Astrocyte of the spinal cord (primary cell): ENCODE data around the gene COX10.

Source experiments
- DNase-seq: peaks from one replicate; pipeline ENCODE4 v3.0.0; 2011; ENCODE audit warnings: low read depth, low spot score
- H3K4me3 ChIP-seq: 2 replicates; pipeline ENCODE4 v1.5.1; 2011; ENCODE audit warnings: low read depth, mild to moderate bottlenecking, low read length, moderate library complexity
- CTCF ChIP-seq: IDR thresholded peaks from 2 replicates; pipeline ENCODE4 v1.5.1; 2012; ENCODE audit warnings: low read depth, mild to moderate bottlenecking, low read length, inconsistent platforms
- in situ Hi-C: cut with HindIII; loops from 2 replicates; pipeline ENCODE4 v1.10.0; 2017; ENCODE audit warnings: low sequenced_read_pairs

Gene COX10

GRCh38 chr17:14124854-14125253 lies 55.5 kb downstream of the COX10 start:
- TF ChIP-seq CTCF: no peak
- no peak for DNase-seq
- H3K4me3 ChIP-seq: no peak overlapping the region
- in situ Hi-C loops: no loop called here

GRCh38 chr17:14125518-14126137 lies 56.3 kb downstream of the COX10 start:
- DNase-seq: peak; percentile 35
- in situ Hi-C loops: no loop called here
- TF ChIP-seq CTCF: no peak
- peak overlapping the region; percentile 6 for H3K4me3 ChIP-seq

GRCh38 chr17:14133104-14133503 lies 63.8 kb downstream of the COX10 start:
- H3K4me3 ChIP-seq: no peak overlapping the region
- in situ Hi-C loops: no loop called here
- DNase-seq: no peak
- TF ChIP-seq CTCF: no peak

GRCh38 chr17:14134456-14134855 lies 65.2 kb downstream of the COX10 start:
- TF ChIP-seq CTCF: no peak
- in situ Hi-C loops: no loop called here
- no peak overlapping the region for H3K4me3 ChIP-seq
- DNase-seq: no peak

GRCh38 chr17:14135906-14136590 lies 66.7 kb downstream of the COX10 start:
- in situ Hi-C loops: no loop called here
- H3K4me3 ChIP-seq: no peak overlapping the region

GRCh38 chr17:14138649-14139048 lies 69.3 kb downstream of the COX10 start:
- DNase-seq: no peak
- TF ChIP-seq CTCF: no peak
- in situ Hi-C loops: no loop called here
- H3K4me3 ChIP-seq: no peak overlapping the region

More at GRCh38 chr17:14135906-14136590, 66.7 kb downstream of the COX10 start:
- TF ChIP-seq CTCF: no peak
- no peak for DNase-seq
